Measurements from ENCODE around the gene PNPLA3. TPM values are rescaled to one million over a fixed set of nuclear protein-coding genes. Genes with fewer than 3 reads are reported as not detected.

PNPLA3 gene
- total RNA-seq, 1 experiment from 2014 or later: 7.3 TPM

- TF ChIP-seq CBX3 (IDR thresholded peaks at IDR 0.05; ENCODE audit: low read depth): no peak
- TF ChIP-seq, protein P1, sequence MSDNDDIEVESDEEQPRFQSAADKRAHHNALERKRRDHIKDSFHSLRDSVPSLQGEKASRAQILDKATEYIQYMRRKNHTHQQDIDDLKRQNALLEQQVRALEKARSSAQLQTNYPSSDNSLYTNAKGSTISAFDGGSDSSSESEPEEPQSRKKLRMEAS (IDR thresholded peaks at IDR 0.05): no peak
- TF ChIP-seq TCF7L2 (IDR thresholded peaks at IDR 0.05; ENCODE audit: borderline replicate concordance, extremely low read depth, insufficient read depth, insufficient read length): no peak
- no peak for TF ChIP-seq SP1 (IDR thresholded peaks at IDR 0.05; ENCODE audit: low read depth)
- TF ChIP-seq ELF1 (IDR thresholded peaks at IDR 0.05; ENCODE audit: borderline replicate concordance, low read depth): no peak
- no peak for TF ChIP-seq RAD21 (IDR thresholded peaks at IDR 0.05; ENCODE audit: low read depth)
- TF ChIP-seq ZBTB33 (IDR thresholded peaks at IDR 0.05; ENCODE audit: extremely low read depth, insufficient replicate concordance, low read length): no peak
- TF ChIP-seq, protein P2, sequence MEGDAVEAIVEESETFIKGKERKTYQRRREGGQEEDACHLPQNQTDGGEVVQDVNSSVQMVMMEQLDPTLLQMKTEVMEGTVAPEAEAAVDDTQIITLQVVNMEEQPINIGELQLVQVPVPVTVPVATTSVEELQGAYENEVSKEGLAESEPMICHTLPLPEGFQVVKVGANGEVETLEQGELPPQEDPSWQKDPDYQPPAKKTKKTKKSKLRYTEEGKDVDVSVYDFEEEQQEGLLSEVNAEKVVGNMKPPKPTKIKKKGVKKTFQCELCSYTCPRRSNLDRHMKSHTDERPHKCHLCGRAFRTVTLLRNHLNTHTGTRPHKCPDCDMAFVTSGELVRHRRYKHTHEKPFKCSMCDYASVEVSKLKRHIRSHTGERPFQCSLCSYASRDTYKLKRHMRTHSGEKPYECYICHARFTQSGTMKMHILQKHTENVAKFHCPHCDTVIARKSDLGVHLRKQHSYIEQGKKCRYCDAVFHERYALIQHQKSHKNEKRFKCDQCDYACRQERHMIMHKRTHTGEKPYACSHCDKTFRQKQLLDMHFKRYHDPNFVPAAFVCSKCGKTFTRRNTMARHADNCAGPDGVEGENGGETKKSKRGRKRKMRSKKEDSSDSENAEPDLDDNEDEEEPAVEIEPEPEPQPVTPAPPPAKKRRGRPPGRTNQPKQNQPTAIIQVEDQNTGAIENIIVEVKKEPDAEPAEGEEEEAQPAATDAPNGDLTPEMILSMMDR (IDR thresholded peaks at IDR 0.05 in 2 of 3, conservative IDR thresholded peaks at IDR 0.05 in 1 of 3; ENCODE audit: borderline replicate concordance in 1 of 3, insufficient read depth in 1 of 3, low read depth in 2 of 3, low read length in 2 of 3): no peak
- TF ChIP-seq CEBPB (IDR thresholded peaks at IDR 0.05; ENCODE audit: low read depth): no peak
- no peak for TF ChIP-seq EZH2phosphoT487 (IDR thresholded peaks at IDR 0.05; ENCODE audit: borderline replicate concordance)
- no peak for TF ChIP-seq SIN3A (IDR thresholded peaks at IDR 0.05; ENCODE audit: low read depth)
- TF ChIP-seq ZNF274 (IDR thresholded peaks at IDR 0.05; ENCODE audit: low read depth, low read length): no peak
- TF ChIP-seq YY1 (IDR thresholded peaks at IDR 0.05; ENCODE audit: extremely low read depth, insufficient replicate concordance, low read depth, low read length): no peak
- no peak for TF ChIP-seq FOSL1 (IDR thresholded peaks at IDR 0.05; ENCODE audit: low read depth)
- RAD21 ChIA-PET (ENCODE audit: low non-redundant PET in 1 of 2, low total read pairs in 2 of 2, uncharacterized antibody in 2 of 2, unreplicated experiment in 2 of 2): no interaction called here
- Histone ChIP-seq H3K36me3 (ENCODE audit: control insufficient read depth in 1 of 2, insufficient read depth in 2 of 2, low read length in 2 of 2) (peaks cover under 1 to 13% of the 10 kb centered on the region in 2 experiments; a peak in 2 of 4 replicates), H3K27me3 (ENCODE audit: insufficient read depth, low read length) (no peaks in the 10 kb centered on the region), H3K4me3 (replicated peaks in 1 of 2; ENCODE audit: low read depth in 1 of 2, low read length in 2 of 2) (no peak overlapping the region), H3K4me1 (ENCODE audit: control insufficient read depth in 1 of 2, insufficient read depth in 2 of 2, low read length in 2 of 2) (no peaks in the 10 kb centered on the region), H3K9me3 (ENCODE audit: control insufficient read depth in 1 of 2, insufficient read depth in 1 of 2, low read depth in 1 of 2, low read length in 2 of 2) (no peaks in the 10 kb centered on the region), H3K27ac (ENCODE audit: low read depth, low read length) (no peak overlapping the region), H3K4me2 (ENCODE audit: low read length) (no peak overlapping the region), H4K20me1 (ENCODE audit: insufficient read depth) (no peaks in the 10 kb centered on the region), H3K9me2 (ENCODE audit: insufficient read depth) (no peaks in the 10 kb centered on the region), H3K9ac (ENCODE audit: low read length) (no peak overlapping the region), H3K79me2 (ENCODE audit: insufficient read depth, low read length) (no peaks in the 10 kb centered on the region), H2AFZ (ENCODE audit: low read depth, low read length, poor library complexity, severe bottlenecking) (no peak overlapping the region)
- CTCF ChIA-PET: interaction anchor here (1.3 kb wide), 1 partner anchor 14 kb away, joined by 5 read pairs; no protein-coding TSS in a partner anchor
- DNase-seq (ENCODE audit: low read depth, low spot score) (no peak), ATAC-seq (no peak)
- intact Hi-C loops (cut with micrococcal nuclease): no loop called here
- no TSS peak for BruUV-seq (replicated peaks)
- POLR2A ChIA-PET: no interaction called here
These were observed 8.2 kb downstream of the PNPLA3 start for GRCh38 chr22:43931771-43932170.

Data from HCT116 (cell line).